H1 (cell line): Measurements from ENCODE around the gene EXO1. TPM values are rescaled to one million over a fixed set of nuclear protein-coding genes. Genes with fewer than 3 reads are reported as not detected.
"Not testable (repeated sequence)": the region's sequence is repeated elsewhere in the genome, so short reads cannot be mapped to it uniquely, and the experiment has no call there.

Experiments
- CTCF ChIA-PET: fragments of 300-600 bp; sonication (Branson Sonifier 250); formaldehyde crosslinking; loops from one replicate; lab custom pipeline; 2021; ENCODE audit not compliant: partially characterized antibody; lab: Charles Lee
- POLR2A ChIA-PET: fragments of 300-600 bp; sonication (Branson Sonifier 250); formaldehyde crosslinking; loops from one replicate; lab custom pipeline; 2021; ENCODE audit warnings: inconsistent platforms; ENCODE audit not compliant: partially characterized antibody; lab: Charles Lee
- DNase-seq, 2 experiments: peaks; one replicate each; pipeline versions ENCODE4 v3.0.0 to v3.0.0-alpha.2; 2010 to 2022; ENCODE audit warnings: low spot score in 2 of 2, low read depth in 1 of 2, mixed read lengths in 1 of 2
- FAIRE-seq: peaks from 2 replicates; lab custom pipeline; 2011; peaks lifted over from hg19 to GRCh38; lab: Jason Lieb, UNC
- H2AFZ ChIP-seq: 2 replicates; pipeline ENCODE4 v1.8.1; 2012; ENCODE audit warnings: low read length, inconsistent platforms
- H2AK5ac ChIP-seq: 2 replicates; pipeline ENCODE4 v1.6.1; 2013; ENCODE audit warnings: low read depth, low read length
- H2BK120ac ChIP-seq: replicated peaks from 2 replicates; pipeline ENCODE3; 2013; ENCODE audit warnings: low read depth, low read length, inconsistent platforms
- H2BK12ac ChIP-seq: 2 replicates; pipeline ENCODE4 v1.6.1; 2013; ENCODE audit warnings: low read depth, low read length
- H2BK15ac ChIP-seq: 2 replicates; pipeline ENCODE4 v1.6.1; 2013; ENCODE audit warnings: low read length
- H2BK20ac ChIP-seq: 2 replicates; pipeline ENCODE4 v1.6.1; 2013; ENCODE audit warnings: low read length
- H2BK5ac ChIP-seq: 2 replicates; pipeline ENCODE4 v1.6.1; 2013; ENCODE audit warnings: low read depth, low read length
- H3K14ac ChIP-seq: 2 replicates; pipeline ENCODE4 v1.6.1; 2013; ENCODE audit warnings: inconsistent platforms; ENCODE audit not compliant: insufficient read length
- H3K18ac ChIP-seq: 2 replicates; pipeline ENCODE4 v1.6.1; 2013; ENCODE audit warnings: low read length; ENCODE audit errors: extremely low read depth
- H3K23ac ChIP-seq: 2 replicates; pipeline ENCODE4 v1.6.1; 2013; ENCODE audit warnings: inconsistent platforms; ENCODE audit not compliant: insufficient read length
- H3K23me2 ChIP-seq: 2 replicates; pipeline ENCODE4 v1.6.1; 2013; ENCODE audit warnings: low read depth, low read length
- H3K27ac ChIP-seq: 2 replicates; pipeline ENCODE4 v1.6.1; 2011; ENCODE audit warnings: low read depth, low read length, inconsistent platforms
- H3K27me3 ChIP-seq, 4 experiments: replicated peaks in 1 of 4; 1 replicate in 1 of 4; 2 replicates in 3 of 4; pipeline versions ENCODE4 v1.6.1 to v1.8.1; 2011 to 2013; ENCODE audit warnings: low read length in 3 of 4, mild to moderate bottlenecking in 3 of 4, inconsistent platforms in 2 of 4, mixed read lengths in 2 of 4, moderate library complexity in 1 of 4; ENCODE audit not compliant: control insufficient read depth in 3 of 4, insufficient read depth in 3 of 4; ENCODE audit errors: extremely low read depth in 1 of 4
- H3K36me3 ChIP-seq, 4 experiments: 2 replicates each; pipeline versions ENCODE4 v1.6.1 to v1.8.1; 2011 to 2013; ENCODE audit warnings: mild to moderate bottlenecking in 4 of 4, low read length in 3 of 4, moderate library complexity in 2 of 4, control low read depth in 1 of 4, inconsistent platforms in 1 of 4; ENCODE audit not compliant: insufficient read depth in 4 of 4, control insufficient read depth in 2 of 4
- H3K4ac ChIP-seq: replicated peaks from 2 replicates; pipeline ENCODE3; 2013; ENCODE audit warnings: low read length, low read depth, mixed read lengths, inconsistent platforms; ENCODE audit not compliant: insufficient read length
- H3K4me1 ChIP-seq, 4 experiments: replicated peaks in 1 of 4; 1 replicate in 1 of 4; 2 replicates in 3 of 4; pipeline versions ENCODE4 v1.6.1 to v1.8.1; 2011 to 2013; ENCODE audit warnings: low read length in 3 of 4, inconsistent platforms in 2 of 4, mixed read lengths in 1 of 4; ENCODE audit not compliant: insufficient read depth in 4 of 4, control insufficient read depth in 3 of 4
- H3K4me2 ChIP-seq, 2 experiments: 2 replicates each; pipeline versions ENCODE4 v1.6.1 to v1.8.1; 2011 to 2013; ENCODE audit warnings: low read depth in 2 of 2, low read length in 2 of 2, control low read depth in 1 of 2, inconsistent platforms in 1 of 2, mild to moderate bottlenecking in 1 of 2; ENCODE audit not compliant: insufficient read depth in 1 of 2
- H3K4me3 ChIP-seq, 4 experiments: fragments of 200-600, 300-600 bp in 1 of 4; sonication (generic), shearing (Covaris generic), sonication (Bioruptor Twin) in 1 of 4; 2 replicates each; pipeline versions ENCODE4 v1.5.1 to v1.8.1; 2011 to 2016; ENCODE audit warnings: low read length in 4 of 4, low read depth in 3 of 4, control low read depth in 2 of 4, inconsistent platforms in 2 of 4, mild to moderate bottlenecking in 2 of 4, mixed read lengths in 1 of 4, moderate library complexity in 1 of 4; ENCODE audit not compliant: insufficient read depth in 2 of 4; ENCODE audit errors: extremely low read depth in 1 of 4
- H3K56ac ChIP-seq: replicated peaks from 2 replicates; pipeline ENCODE3; 2013; ENCODE audit warnings: low read depth, mild to moderate bottlenecking, mixed read lengths, low read length, inconsistent platforms; ENCODE audit not compliant: insufficient read length
- H3K79me1 ChIP-seq: 2 replicates; pipeline ENCODE4 v1.6.1; 2013; ENCODE audit warnings: low read depth, low read length, control low read depth
- H3K79me2 ChIP-seq, 2 experiments: 2 replicates each; pipeline versions ENCODE4 v1.6.1 to v1.8.1; 2012 to 2013; ENCODE audit warnings: low read length in 2 of 2, mild to moderate bottlenecking in 2 of 2, inconsistent platforms in 1 of 2; ENCODE audit not compliant: insufficient read depth in 2 of 2, control insufficient read depth in 1 of 2
- H3K9ac ChIP-seq, 4 experiments: replicated peaks in 1 of 4; 1 replicate in 1 of 4; 2 replicates in 3 of 4; pipeline versions ENCODE4 v1.6.1 to v1.8.1; 2011 to 2013; ENCODE audit warnings: low read depth in 3 of 4, low read length in 3 of 4, control low read depth in 2 of 4, mild to moderate bottlenecking in 2 of 4, moderate library complexity in 2 of 4, inconsistent platforms in 1 of 4; ENCODE audit errors: extremely low read depth in 1 of 4
- H3K9me3 ChIP-seq, 2 experiments: 2 replicates each; pipeline versions ENCODE4 v1.6.1 to v1.8.1; 2012 to 2013; ENCODE audit warnings: mild to moderate bottlenecking in 2 of 2, moderate library complexity in 2 of 2, control low read depth in 1 of 2, inconsistent platforms in 1 of 2, low read depth in 1 of 2, low read length in 1 of 2, mixed read lengths in 1 of 2; ENCODE audit not compliant: insufficient read depth in 2 of 2
- H4K20me1 ChIP-seq, 2 experiments: replicated peaks in 1 of 2; 2 replicates each; pipeline versions ENCODE3 to v1.8.1; 2011 to 2013; ENCODE audit warnings: inconsistent platforms in 2 of 2, low read length in 2 of 2, mild to moderate bottlenecking in 1 of 2; ENCODE audit not compliant: insufficient read depth in 2 of 2, control insufficient read depth in 1 of 2
- H4K5ac ChIP-seq: 2 replicates; pipeline ENCODE4 v1.6.1; 2013; ENCODE audit warnings: low read length, low read depth, mixed read lengths, inconsistent platforms; ENCODE audit not compliant: insufficient read length
- H4K8ac ChIP-seq: 2 replicates; pipeline ENCODE4 v1.8.0; 2013; ENCODE audit warnings: mild to moderate bottlenecking, moderate library complexity, low read length, inconsistent platforms; ENCODE audit not compliant: insufficient read depth; ENCODE audit errors: extremely low read depth
- H4K91ac ChIP-seq: replicated peaks from 2 replicates; pipeline ENCODE3; 2013; ENCODE audit warnings: low read length, mixed read lengths, inconsistent platforms; ENCODE audit not compliant: insufficient read length
- WGBS, 2 experiments: shearing (Covaris generic) in 1 of 2; methylation state at CpG; one replicate each; pipeline versions ENCODE4 v1.1.6 to v1.1.7; 2013 to 2015; ENCODE audit warnings: low lambda C conversion rate in 2 of 2, mixed read lengths in 2 of 2, inconsistent platforms in 1 of 2, low coverage in 1 of 2, missing lambda C conversion rate in 1 of 2; ENCODE audit not compliant: insufficient replicate concordance in 2 of 2, insufficient coverage in 1 of 2, insufficient read length in 1 of 2; ENCODE audit errors: extremely low coverage in 1 of 2, missing lambda C conversion rate in 1 of 2; 5-methylcytosine and 5-hydroxymethylcytosine counted together
- polyA plus RNA-seq, 7 experiments: library from polyadenylated mRNA; depleted of rRNA in 3 of 7; stranded (reverse) in 5 of 7; unstranded in 2 of 7; fragments of >200 nt in 5 of 7; fragments of 200-250 nt in 2 of 7; gene quantifications; 1 replicate in 5 of 7; 2 replicates in 1 of 7; 4 replicates in 1 of 7; pipeline versions ENCODE4 v1.2.1 to v1.2.3, GENCODE V29; 2011 to 2013; ENCODE audit warnings: missing spikeins in 2 of 7, mixed read lengths in 2 of 7
- total RNA-seq: library from RNA; stranded (reverse); fragmentation: NEBNext Ultra II Directional; extraction: Animal tissue kit (Norgen Biotek cat#: 25700); gene quantifications from 2 replicates; pipeline ENCODE4 v1.2.1, GENCODE V29; 2021

The EXO1 gene
- total and polyA plus RNA-seq, 2 of the 8 experiments (the other 6 are each of a cell fraction or from before 2014, with no cell fraction given): 9.2 to 43.0 TPM

GRCh38 chr1:241855545-241856140 is 7.6 kb downstream of the EXO1 start:
- H3K4ac ChIP-seq, H2BK12ac ChIP-seq, H3K18ac ChIP-seq, H3K79me2 ChIP-seq, H2AFZ ChIP-seq, H4K5ac ChIP-seq, FAIRE-seq, H3K23ac ChIP-seq, H3K4me2 ChIP-seq, H3K9me3 ChIP-seq, H3K27ac ChIP-seq, H2BK120ac ChIP-seq, DNase-seq, H4K91ac ChIP-seq, H3K9ac ChIP-seq, H2BK20ac ChIP-seq, H2AK5ac ChIP-seq, H3K27me3 ChIP-seq, H3K79me1 ChIP-seq, H3K4me3 ChIP-seq, H4K8ac ChIP-seq, H3K4me1 ChIP-seq, H2BK5ac ChIP-seq, H4K20me1 ChIP-seq, H3K14ac ChIP-seq, H3K56ac ChIP-seq, H3K23me2 ChIP-seq, H2BK15ac ChIP-seq: not testable (repeated sequence)
- WGBS, 2 experiments: 95% methylated on average over 31 of the region's 41 CpGs; no CpG with 5 or more reads in 1 of the 2 experiments
- ChIA-PET CTCF (interaction anchor here (1.5 to 2.2 kb wide), 2 partner anchors 8 to 11 kb away, joined by 4 to 5 read pairs; no protein-coding TSS in a partner anchor), POLR2A (interaction anchor here (1.0 to 1.1 kb wide), 2 partner anchors 19 to 64 kb away, joined by 3 read pairs; no protein-coding TSS in a partner anchor)
- peaks cover 10 to 79% (median 61%) of the 10 kb centered on the region in 4 experiments for H3K36me3 ChIP-seq
